Measurements from ENCODE around the gene SUGCT.

DNA sequence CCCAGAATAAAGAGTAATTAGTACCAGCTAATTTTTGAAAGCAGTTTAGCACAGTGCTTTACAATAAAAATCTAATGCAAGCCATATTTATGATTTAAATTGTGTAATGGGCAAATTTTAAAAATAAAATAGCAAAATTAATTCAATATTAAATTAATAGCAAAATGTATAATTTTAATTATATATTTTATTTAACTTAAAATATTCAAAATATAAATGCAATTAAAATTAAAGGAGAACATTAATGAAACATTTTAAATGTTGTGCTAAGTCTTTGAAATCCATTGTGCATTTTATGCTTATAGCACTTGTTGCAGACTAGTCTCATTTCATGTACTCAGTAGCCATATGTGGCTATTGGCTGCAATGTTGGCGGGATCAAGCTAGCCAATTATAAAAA, 367.6 kb downstream of the SUGCT start:
- TF ChIP-seq POLR2A (IDR thresholded peaks at IDR 0.05), result no peak
- TF ChIP-seq, protein P1, sequence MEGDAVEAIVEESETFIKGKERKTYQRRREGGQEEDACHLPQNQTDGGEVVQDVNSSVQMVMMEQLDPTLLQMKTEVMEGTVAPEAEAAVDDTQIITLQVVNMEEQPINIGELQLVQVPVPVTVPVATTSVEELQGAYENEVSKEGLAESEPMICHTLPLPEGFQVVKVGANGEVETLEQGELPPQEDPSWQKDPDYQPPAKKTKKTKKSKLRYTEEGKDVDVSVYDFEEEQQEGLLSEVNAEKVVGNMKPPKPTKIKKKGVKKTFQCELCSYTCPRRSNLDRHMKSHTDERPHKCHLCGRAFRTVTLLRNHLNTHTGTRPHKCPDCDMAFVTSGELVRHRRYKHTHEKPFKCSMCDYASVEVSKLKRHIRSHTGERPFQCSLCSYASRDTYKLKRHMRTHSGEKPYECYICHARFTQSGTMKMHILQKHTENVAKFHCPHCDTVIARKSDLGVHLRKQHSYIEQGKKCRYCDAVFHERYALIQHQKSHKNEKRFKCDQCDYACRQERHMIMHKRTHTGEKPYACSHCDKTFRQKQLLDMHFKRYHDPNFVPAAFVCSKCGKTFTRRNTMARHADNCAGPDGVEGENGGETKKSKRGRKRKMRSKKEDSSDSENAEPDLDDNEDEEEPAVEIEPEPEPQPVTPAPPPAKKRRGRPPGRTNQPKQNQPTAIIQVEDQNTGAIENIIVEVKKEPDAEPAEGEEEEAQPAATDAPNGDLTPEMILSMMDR (IDR thresholded peaks at IDR 0.05), result no peak
